NCI-H510A treated with DMSO at 0.1 percent for 48 hours (cell line): ENCODE data around the gene PAX5.

Experiments
- DNase-seq: peaks from one replicate; lab custom pipeline; 2025; lab: John Stamatoyannopoulos, UW

The PAX5 gene

DNA sequence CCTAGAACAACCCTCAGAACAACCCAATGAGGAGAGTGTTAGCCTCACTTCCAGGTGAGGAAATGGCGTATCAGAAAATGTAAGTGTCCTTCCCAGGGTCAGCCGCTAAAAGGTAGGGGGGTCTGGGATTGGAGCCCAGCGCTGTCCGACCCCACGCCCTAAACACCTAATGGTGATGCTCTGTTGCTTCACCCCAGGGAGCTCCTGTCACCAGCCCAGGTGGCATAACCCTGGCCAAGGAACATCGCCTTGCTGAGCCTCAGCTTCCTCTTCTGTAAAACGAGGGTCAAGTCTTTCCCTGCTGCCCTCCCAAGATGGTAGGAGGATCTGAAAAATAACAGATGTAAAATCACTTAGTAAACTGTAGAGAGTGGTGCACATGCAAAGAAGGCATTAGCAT lies 132.5 kb downstream of the PAX5 start:
- DNase-seq: no peak

DNA sequence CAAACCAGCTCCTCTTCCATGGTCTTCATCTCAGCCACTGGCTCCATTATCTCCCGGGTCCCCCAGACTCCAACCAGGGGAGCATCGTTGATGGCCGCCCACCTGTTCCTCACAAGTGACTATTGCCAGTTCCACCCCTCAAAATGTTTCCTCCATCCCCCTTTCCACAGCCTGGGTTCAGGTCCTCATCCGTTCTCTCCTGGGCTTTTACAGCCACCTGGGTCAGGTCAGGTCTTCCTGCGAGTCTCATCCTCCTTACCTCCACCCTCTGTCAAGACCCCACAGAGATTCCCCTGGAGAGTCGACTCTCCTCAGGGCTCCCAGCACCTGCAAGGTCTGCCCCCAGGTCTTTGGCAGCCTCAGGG lies 133.2 kb downstream of the PAX5 start:
- DNase-seq: no peak

DNA sequence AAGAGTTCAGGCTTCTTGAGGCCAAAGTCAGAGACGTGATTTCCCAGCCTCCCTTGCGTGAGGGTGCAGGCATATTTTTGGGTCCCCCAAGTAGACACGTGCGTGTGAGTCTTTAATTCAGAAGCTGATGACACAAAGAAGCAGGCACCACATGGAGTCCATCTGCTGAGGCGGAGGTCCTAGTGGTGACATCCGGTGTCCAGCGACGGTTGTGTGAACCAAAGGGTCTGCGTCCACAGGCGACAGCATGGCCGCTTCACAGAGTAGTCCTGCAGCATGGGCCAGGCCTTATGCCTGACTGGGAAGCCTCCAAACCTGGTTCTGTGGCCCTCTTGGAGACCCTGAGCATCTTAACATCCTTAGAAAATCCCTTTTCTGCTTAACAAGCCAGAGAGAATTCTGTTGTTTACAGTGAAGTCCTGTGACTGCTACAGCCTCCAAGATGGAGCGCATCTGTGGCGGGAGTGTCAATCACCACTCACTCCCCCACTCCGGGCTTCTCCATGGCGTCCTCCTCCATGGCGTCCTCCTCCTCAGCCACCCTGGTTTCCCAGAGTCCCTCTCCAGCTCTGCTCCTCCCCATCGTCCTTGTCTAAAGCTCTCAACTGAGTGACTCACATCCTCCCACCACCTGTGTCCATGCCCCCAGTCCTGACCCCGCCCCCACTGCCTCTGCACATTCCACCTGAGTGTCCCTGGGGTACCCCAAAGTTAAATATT lies 133.8 kb downstream of the PAX5 start:
- no peak for DNase-seq

DNA sequence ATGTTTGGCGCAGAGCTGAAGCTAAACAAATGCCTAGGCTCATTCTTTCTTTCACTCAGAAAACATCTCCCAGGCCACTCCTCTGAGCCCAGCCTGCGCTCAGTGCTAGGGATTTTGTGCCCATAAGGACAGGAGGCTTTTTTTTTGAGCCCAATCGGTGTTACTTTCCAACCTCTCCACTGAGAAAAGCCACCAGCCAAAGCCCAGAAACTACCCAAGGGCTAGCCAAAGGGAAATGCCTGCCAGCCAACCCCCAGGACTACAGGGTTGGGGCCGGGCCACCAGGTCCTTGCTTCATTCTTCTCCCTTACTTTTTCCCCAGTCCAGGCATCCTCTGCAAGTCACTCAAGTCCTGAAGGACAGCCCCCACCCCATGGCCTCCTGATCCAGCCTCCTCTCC lies 134.7 kb downstream of the PAX5 start:
- no peak for DNase-seq

DNA sequence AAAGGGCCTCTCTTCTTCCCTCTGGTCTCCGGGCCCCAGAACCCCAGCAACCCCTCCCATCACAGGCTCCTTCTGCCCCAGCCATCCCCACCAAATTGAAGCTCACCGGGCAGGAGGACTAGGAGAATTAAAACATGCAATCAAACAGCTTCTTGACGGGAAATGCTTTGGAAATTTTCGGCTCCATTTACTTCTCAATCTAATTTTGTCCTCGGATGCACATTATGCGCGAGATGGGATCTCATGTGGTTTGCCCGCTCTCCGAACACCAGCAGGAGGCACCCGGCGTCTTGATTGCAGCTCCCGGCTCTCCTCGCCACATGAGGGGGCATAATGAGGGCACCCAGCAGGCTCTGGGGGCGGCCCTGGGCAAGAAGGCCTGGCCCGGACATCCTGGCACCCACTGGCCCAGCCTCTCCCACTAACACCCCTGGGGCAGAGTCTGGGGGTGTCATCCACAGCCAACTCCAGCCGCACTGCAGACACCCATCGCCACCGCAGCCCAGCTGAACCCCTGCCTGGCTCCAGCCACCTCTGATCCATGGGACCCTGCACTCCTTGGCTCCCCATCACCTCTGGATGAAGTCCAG lies 135.5 kb downstream of the PAX5 start:
- DNase-seq: no peak

DNA sequence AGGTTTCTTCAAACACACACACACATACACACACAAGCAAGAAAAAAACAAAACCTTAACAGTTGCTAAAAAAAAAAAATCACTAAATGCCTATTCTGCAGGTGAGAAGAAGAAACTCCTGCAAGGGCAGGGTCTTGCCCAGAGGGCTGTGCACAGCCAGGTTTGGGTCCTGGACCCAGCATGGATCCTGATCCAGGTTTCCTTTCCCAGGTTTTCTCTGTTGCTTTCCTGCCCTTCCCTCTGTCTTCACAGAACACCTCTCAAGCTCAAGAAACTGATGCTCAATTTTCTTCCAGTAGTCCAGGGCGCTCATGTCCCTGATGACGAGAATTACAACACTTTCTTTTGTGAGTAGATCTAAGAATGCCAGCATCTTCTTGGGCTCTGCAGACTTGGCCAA lies 136.6 kb downstream of the PAX5 start:
- no peak for DNase-seq

DNA sequence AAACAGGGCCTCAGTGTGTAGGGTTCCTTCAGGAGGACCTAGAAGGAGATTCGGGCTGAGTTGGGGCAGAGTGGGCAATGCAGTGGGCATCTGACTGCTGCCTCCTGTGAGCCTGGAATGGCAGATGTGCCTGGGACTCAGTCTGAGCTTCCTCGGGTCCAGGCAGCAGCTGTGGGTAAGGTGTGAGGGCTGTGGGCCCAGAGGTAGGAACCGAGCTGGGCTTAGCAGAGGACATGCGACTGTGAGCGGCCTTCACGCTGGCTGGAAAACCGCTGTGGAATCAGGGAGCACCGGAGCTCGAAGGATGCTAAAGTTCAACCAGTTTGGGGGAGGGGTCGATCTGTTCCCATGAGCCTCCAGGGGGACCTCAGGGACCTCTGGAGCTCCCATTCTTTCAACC lies 137.0 kb downstream of the PAX5 start:
- no peak for DNase-seq

DNA sequence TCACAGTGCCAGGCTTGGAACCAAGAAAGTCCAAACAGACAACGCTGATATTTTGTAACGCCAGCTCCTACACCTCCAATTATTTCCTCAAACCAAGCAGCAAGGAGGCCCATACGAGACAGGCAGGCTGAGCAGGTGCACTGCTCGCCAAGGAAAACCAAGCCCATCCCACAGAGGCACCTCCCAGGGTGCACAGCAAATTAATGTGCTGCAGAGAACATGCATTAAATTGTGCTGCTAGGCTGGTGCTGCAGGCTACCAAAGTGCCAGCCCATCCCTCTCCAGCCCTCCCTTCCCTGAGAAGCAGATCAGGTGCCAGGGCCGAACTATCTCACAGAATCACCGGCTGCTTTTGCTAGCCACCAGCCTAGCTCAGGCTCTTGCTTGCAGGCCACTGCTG lies 137.8 kb downstream of the PAX5 start:
- DNase-seq: no peak

DNA sequence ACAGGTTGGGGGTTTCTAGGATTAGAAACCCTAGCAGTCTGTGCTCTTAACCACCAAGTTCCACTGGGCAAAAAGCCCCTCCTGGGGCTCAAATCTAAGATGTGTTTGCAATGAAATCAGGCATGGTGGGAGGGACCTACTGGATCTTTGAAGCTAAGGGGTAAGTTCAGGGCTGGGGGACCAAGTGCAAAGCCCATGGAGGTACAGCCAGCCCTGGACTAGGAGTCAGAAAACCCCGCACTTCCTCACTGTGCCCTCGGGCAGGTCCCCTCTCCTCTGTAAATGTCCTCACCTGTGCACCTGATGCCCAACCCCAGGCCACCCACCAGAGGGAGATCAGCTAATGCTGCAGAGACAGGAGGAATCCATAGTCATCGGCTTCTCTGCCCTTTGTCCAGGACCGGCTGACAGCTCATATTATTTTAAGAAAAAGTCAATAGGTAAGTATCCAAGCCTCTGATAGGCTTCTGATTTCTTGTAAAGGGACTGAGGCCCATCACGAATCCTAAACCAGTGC lies 138.3 kb downstream of the PAX5 start:
- DNase-seq: no peak

DNA sequence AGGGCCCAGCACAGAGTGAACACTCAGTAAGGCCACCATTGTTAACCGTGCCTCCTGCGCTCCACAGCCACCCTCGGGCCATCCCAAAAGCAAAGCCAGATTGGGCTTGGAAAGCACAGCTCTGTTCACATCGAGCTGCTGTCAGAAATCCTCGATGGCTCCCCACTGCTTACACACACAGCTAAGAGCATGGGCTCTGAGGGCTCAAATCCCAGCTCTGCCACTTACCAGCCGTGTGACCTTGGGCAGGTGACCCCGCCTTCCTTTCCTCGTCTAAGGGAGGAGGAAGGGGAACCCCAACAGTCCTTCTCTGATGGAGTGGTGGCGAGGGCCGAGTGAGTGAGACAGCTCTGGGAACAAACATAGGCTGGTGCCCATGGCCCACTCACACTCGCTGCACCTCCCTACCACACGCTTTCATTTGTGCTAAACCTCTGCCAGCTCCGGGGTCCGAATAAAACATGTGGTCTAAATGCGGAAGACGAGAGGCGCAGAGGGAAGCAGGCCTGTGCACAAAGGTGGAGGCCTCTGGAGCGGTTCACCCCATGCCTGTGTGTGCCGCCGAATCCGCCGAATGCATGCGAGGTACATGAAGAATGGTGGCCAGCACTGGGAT lies 139.3 kb downstream of the PAX5 start:
- no peak for DNase-seq

DNA sequence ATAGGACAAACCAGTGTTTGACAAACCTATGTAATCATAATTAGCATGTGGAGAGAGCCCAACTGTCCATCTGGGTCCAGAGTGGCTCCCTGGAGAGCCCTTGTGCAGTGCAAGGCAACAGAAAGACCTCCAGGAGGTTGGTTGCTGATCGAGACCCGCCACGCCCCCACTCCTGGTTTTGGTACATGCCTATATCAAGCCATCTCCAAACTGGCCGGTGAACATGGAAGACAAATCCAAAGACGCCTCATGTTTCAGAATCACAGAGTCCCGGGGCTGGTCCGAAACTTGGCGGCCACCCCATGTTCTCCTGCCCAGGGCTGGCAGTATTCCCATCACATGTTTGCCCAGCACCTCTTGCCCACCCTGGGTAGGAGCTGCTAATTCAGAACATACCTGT lies 140.2 kb downstream of the PAX5 start:
- no peak for DNase-seq

DNA sequence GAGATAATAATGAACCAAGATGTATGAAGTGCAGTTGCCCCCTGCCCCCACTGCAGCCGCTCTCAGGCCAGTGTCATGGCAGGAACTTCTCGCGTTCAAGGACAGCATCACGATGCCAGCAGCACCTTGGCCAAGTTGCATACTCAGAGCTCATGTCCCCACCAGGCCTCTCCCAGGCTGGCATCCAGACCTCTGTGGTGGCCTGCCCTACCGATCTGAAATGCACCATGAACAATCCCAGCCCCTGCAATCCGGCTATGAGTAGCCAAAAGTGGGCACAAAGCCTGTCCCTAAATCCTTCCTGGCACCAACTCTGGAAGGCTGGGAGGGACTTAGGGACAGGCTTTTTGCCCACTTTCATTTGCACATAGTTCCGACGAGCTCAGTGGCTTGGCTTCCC lies 140.9 kb downstream of the PAX5 start:
- DNase-seq: no peak

DNA sequence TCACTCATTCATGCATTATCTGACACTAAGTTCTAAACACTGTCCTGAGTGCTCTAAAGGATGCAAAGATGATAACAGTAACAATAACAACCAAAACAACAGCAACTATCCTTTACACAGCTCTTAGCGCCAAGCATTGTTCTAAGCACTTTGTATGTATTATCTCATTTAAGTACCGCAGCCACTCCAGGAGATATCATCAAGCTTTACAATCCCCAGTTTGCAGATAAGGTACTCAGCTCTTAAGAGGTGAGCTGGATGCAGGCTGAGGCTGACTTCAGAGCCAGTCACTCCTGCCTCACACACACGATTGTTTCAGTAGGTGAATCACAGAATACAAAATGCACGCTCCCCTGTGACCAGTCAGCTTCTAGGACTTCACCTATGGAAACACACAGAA lies 141.8 kb downstream of the PAX5 start:
- DNase-seq: no peak

DNA sequence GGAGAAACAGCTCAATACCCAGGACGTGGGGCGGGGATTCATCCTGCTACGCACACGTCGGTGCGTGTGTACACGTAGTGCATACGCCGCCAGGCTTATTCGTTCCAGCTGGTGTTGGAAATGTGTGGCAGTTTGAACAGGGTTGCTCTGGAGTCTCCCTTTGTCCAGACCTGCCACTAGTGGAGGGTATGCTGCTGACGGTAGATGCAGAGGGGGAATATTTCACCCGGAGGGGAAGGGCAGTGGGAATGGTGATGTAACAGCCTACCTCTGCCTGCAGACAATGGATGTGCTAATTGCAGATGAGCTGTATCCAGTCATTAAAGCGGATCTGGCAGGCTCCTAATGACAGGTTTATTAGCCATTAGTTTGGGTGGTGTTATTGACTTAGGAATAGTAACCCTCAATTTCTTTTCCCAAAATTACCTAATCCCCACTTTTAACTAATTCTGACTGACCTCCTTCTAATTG lies 142.7 kb downstream of the PAX5 start:
- no peak for DNase-seq

DNA sequence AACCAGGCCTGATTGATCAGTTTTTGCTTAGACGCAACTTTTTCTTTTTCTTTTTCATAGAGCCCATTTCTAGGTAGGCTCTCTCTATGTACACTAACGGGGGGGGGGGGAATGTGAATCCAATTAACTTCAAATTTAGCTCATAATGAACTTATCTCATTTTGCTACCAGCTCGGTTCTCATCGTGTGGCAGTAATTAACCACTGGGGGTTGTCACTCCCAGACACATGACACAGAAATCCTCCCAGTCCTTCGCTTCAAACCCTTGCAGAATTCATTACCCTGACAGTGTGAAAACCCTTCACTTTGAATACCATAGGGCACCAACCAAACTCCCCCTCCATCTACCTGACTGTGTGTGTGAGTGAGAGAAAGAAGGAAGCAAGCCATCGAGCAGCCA lies 144.2 kb downstream of the PAX5 start:
- DNase-seq: no peak

DNA sequence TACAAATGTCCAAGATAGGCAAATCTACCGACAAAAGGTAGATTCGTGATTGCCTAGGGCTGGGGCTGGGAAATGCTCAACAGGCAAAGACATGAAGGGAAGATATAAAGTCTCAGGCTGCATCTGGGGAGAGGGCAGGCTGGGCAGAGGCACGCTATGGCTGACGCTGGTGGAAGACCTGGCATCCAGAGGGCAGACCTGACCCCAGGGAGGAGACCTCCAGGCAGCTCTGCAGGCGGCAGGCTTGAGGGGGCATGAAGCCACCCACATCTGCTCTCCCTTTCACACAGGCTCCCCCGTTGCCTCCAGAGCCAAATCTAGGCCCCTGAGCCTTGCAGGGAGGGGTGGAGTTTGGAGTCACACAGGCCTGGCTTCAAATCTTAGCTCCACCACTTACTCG lies 145.5 kb downstream of the PAX5 start:
- no peak for DNase-seq

DNA sequence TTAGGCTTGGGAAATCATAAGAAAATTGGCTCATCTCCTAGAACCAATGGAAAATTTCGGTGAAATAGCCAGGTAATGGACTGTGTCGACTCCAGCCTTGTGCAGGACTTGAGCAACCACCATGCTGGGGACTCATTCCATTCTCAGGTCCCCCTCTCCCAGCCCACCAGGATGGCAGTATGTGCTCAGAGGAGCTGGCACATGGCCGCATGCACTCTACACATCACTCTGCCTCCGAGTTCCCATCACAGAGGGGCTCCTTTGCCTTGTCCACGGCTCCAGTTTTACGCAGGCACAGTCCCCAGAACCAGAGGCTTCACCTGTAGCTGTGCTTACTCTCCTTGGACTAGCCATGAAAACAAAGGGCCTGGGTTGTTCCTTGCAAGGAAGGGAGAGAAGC lies 149.3 kb downstream of the PAX5 start:
- DNase-seq: no peak

DNA sequence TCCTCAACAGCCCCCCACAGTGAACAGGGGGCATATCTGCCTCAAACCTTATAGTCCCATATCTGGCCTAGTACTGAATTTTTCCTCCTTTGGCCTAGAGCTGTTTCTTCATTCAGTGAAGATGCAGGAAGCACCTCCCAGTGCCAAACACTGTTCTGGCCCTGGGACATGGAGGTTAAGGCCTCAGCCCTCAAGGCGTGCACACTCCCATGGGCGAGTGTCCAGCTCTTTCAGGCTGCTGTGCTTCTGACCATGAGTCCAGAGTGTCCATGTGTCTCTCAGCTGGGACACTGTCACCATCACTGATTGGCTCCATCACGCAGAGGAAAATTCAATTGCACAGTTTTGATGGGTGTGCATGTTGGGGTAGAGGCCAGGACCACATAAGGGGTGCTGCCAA lies 151.5 kb downstream of the PAX5 start:
- no peak for DNase-seq

DNA sequence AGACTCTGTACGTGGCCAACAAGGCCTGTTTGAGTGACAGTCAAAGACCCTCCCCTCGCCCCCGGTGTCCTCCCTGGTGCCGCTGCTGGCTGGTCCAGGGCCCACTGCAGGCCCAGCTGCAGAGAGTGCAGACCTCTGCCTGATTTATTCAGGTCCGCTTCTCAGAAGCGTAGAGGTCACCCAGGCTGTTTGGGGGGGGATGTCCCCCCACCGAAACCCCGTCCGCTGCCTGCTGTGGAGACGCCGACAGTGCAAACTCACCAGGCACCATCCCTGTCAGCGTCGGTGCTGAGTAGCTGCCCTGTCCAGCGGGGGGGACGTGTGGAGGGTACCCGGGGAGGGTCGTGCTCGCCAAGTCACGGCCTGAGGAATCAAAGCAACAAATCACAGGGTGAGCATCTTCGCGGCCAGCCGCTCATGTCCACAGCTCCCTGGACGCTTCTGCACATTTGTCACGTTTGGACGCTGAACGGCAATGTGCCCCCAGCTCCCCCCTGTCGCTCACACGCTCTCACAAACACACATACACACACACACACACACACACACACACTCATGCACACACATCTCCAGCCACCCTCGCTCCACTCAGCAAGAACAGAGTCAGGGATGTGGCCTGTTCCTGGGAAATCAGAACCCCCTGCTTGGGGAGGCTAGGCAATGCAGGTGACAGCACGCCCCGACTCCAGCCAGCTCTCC lies 152.2 kb downstream of the PAX5 start:
- DNase-seq: no peak

DNA sequence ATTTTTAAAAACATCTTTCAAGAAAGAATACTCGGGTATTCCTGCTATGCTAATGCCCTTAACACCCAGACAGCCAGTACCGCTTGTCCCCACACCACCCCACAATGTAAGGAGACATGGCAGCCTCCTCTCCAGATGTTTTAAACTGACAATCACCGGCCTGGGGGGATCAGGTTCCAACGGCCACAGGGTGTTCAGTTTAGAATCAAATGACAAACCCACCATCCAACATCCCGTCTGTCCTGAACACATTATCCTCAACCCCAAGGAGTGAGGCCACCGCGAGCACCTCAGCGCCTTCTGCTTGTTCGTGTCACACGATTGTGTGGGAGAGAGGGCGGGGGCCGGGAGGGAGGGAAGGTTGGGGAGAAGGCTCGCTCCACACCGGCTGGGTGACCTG lies 152.8 kb downstream of the PAX5 start:
- no peak for DNase-seq

DNA sequence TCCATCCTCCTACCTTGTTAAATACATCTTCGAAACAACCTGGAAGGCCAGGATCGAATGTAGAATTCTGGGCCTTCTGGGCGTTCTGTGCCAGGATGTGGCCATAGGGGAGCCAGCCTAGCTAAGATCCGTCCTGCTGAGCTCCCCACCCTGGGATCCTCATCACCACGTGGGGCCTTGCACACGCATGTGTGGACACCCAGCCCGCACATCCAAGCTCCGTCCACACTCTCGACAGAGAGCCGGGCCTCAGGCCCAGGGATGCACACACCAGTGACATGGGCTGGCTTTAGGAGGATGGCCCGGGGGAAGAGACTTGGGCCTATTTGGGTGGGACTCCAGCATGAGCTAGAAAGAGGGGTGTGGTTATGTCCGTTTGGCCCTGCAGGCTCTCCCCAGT lies 154.0 kb downstream of the PAX5 start:
- no peak for DNase-seq

DNA sequence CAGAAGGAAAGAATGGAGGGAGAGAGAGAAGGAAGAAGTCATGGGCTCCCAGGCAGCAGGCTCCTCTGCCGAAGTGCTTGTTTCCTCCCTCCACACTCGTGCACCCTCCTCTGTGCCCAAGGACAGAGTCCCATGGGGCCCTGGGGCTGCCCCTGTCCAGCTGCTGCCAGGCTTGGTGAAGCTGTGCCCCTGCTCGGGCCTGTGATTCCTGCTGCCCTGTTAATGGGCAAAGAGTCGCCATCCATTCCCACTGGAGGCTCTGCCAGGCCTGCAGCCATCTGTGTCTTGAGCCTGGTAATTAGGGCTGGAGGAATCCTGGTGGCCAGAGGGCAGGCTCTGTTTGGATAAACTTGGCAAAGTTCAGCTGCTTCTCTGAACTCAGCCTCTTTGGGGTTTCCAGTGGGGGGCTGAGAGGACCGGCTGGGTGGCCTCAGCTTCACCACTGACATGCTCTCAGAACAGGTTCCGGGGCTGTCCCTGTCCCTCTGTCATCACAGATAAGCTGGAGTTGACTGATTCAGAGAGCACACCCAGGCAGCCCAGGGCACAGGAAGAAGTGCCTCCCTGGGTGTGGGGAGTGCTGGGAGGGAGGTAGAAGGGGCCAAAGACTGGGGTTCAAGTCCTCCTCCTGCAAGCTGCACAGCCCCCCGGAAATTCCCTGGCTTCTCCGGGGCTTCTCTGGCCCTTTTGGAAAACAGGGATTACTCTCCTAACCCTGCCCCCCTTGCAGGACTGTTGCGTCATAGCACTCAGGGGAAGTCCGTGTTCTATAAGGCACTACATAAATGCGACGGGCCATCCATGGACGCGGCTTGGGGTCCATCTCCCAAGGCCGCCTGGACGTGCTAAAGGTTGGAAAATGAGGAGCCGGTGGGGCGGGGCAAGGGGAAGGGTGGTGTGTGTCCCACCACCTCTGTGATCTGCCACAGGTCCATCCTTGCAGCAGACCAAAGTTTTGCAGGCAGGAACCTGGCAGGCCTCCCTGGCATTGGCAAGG lies 154.8 kb downstream of the PAX5 start:
- DNase-seq: no peak
